GM12864 (cell line): ENCODE data around the gene KDELR1.
"Not testable (repeated sequence)": the region's sequence is repeated elsewhere in the genome, so short reads cannot be mapped to it uniquely, and the experiment has no call there.

Experiments
- DNase-seq: peaks from one replicate; pipeline ENCODE4 v3.0.0-alpha.2; 2011; ENCODE audit warnings: low read depth
- H3K4me3 ChIP-seq: 2 replicates; pipeline ENCODE4 v1.5.1; 2011; ENCODE audit warnings: mild to moderate bottlenecking, low read depth, low read length, control low read depth
- TF ChIP-seq, protein P1 (sequence below): IDR thresholded peaks from 2 replicates; pipeline ENCODE4 v1.5.1; 2011; ENCODE audit warnings: low read depth, mild to moderate bottlenecking, moderate library complexity, low read length, control low read depth, inconsistent platforms; ENCODE audit errors: missing control alignments

KDELR1 gene

DNA sequence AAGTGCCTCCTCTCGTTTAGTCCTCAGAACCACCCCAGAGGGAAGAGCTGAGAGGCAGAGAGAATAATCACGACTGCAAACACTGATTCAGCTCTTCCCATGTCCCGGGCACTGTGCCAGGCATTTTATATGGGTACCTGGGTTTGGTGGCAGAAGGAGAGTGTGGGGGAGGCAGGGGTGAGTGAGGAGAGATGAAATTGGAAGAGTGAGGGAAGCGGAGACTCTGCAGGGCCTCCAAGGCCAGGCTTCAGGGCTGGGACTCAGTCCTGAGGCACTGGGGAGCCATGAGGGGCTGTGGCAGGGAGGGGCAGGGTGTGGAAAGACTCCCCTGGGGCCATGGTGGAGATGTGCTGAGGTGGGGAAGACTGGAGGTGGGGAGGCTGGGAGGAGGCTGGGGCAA is 18.4 kb downstream of the KDELR1 start:
- DNase-seq: no peak
- no peak overlapping the region for H3K4me3 ChIP-seq
- TF ChIP-seq, protein P1, sequence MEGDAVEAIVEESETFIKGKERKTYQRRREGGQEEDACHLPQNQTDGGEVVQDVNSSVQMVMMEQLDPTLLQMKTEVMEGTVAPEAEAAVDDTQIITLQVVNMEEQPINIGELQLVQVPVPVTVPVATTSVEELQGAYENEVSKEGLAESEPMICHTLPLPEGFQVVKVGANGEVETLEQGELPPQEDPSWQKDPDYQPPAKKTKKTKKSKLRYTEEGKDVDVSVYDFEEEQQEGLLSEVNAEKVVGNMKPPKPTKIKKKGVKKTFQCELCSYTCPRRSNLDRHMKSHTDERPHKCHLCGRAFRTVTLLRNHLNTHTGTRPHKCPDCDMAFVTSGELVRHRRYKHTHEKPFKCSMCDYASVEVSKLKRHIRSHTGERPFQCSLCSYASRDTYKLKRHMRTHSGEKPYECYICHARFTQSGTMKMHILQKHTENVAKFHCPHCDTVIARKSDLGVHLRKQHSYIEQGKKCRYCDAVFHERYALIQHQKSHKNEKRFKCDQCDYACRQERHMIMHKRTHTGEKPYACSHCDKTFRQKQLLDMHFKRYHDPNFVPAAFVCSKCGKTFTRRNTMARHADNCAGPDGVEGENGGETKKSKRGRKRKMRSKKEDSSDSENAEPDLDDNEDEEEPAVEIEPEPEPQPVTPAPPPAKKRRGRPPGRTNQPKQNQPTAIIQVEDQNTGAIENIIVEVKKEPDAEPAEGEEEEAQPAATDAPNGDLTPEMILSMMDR: no peak

DNA sequence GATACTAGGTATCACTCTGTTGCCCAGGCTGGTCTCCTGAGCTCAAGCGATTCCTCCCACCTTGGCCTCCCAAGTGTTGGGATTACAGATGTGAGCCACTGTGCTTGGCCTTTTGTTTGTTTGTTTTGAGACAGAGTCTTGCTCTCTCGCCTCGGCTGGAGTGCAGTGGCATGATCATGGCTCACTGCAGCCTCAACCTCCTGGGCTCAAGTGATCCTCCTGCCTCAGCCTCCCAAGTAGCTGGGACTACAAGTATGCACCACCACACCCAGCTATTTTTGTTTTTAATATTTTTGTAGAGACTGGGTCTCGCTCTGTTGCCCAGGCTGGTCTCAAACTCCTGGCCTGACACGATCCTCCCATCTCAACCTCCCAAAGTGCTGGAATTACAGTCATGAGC is 19.6 kb downstream of the KDELR1 start:
- not testable (repeated sequence) for H3K4me3 ChIP-seq, DNase-seq

DNA sequence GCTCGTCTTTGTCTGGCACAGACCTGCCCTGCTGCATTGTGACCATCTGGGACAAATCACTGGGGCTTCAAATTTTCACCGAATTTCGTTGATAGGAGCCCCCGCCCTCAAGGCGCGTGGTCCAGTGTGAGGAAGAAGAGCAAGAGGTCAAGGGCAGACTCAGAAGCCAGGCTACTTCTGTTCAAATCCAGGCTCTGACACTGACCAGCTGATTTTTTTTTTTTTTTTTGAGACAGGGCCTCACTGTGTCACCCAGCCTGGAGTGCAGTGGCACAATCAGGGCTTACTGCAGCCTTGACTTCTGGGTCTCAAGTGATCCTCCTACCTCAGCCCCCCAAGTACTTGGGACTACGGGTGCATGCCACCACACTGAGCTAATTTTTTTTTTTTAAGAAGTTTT is 20.0 kb downstream of the KDELR1 start:
- TF ChIP-seq, protein P1: no peak
- H3K4me3 ChIP-seq: no peak overlapping the region
- no peak for DNase-seq

DNA sequence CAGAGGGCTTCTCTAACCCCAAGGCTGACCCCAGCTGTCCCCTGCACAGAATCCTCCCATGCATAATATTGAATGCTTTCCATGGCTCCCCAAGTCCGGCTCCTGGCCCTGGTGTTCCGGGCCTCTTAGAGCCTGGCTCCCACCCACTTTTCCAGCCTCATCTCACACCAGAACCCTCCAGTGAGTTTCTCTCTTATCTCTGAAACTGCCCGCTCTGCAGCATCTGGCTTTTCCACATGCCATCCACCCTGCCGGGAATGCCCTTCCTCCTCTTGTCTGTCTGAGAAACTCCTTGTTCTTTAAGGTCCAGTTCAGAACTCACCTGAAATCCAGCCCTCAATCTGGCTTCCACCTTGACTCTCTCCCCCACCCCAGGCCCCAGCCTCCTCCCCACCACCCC is 20.4 kb downstream of the KDELR1 start:
- TF ChIP-seq, protein P1: no peak
- DNase-seq: no peak
- H3K4me3 ChIP-seq: no peak overlapping the region

DNA sequence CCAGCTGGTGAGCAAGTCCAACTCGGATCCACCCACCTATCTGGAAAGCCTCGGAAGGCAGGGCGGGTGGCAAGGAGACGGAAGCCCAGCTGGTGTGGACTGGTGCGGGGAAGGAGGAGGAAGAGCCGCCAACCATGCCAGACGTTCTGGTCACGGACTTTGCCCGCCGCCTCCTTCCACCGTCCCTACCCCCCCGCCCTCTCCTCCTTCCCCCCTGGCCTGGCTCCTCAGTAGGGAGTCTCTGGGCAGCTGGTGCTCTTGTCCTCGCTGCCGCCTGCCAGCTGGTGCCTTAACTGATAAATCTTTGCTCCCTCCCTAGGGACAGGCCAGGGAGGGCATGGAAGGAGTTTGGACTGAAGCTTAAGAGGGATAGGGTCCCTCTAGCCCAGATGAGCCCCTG is 22.4 kb downstream of the KDELR1 start:
- no peak overlapping the region for H3K4me3 ChIP-seq
- DNase-seq: no peak

DNA sequence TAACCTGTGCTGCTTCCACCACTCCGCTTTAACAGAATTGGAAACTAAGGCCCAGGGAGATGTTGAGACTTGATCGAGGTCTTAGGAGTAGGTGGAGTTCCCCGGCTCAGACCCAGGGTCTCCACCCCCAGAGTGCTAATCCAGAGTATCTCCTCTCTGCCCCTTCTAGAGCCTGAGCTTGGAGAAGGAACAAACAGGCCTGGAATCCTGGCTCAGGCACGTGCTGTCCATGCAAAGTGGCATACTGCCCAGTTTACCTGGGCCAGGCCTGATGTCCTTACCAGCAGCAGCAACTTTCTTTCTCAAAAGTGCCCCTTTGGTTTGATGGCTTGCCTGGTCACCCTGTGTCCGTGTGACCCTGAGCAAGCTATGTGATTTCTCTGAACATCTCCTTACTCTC is 23.5 kb downstream of the KDELR1 start:
- no peak for DNase-seq
- H3K4me3 ChIP-seq: no peak overlapping the region
- TF ChIP-seq, protein P1: no peak

More for the DNA sequence above, 22.4 kb downstream of the KDELR1 start:
- TF ChIP-seq, protein P1: no peak

DNA sequence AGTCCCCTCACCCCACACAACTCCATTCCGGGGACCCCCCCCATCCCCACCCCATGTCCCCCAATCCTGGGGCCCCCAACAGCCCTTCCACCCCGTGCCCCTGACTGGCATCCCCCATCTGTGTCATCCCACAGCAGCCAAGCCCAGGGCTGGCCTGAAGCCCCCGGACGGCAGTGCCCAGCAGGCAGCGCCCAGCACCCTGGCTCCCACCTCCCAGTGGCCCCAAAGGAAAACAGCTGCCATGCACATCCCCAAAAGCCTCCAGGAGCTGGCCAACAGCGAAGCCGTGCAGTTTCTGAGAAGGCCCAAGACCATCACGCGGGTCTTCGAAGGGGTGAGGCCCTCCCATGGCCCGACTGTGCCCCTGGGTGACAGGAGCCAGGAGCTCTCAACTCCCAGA is 25.7 kb downstream of the KDELR1 start:
- TF ChIP-seq, protein P1: no peak
- DNase-seq: no peak
- no peak overlapping the region for H3K4me3 ChIP-seq
